OCI-LY3 (cell line): ENCODE data around the gene LRP5.

ENCODE experiments used
- EZH2phosphoT487 ChIP-seq: fragments of 200-600 bp; shearing (Covaris generic); IDR thresholded peaks from 2 replicates; pipeline ENCODE4 v1.6.1; 2018; ENCODE audit warnings: antibody characterized with exemption, mixed run types, low read depth
- TF ChIP-seq, protein P1 (sequence below): fragments of 200-600, 300-600 bp; sonication (generic); IDR thresholded peaks from 2 replicates; pipeline ENCODE4 v1.5.1; 2014; ENCODE audit warnings: antibody characterized with exemption, low read length, low read depth

DNA sequence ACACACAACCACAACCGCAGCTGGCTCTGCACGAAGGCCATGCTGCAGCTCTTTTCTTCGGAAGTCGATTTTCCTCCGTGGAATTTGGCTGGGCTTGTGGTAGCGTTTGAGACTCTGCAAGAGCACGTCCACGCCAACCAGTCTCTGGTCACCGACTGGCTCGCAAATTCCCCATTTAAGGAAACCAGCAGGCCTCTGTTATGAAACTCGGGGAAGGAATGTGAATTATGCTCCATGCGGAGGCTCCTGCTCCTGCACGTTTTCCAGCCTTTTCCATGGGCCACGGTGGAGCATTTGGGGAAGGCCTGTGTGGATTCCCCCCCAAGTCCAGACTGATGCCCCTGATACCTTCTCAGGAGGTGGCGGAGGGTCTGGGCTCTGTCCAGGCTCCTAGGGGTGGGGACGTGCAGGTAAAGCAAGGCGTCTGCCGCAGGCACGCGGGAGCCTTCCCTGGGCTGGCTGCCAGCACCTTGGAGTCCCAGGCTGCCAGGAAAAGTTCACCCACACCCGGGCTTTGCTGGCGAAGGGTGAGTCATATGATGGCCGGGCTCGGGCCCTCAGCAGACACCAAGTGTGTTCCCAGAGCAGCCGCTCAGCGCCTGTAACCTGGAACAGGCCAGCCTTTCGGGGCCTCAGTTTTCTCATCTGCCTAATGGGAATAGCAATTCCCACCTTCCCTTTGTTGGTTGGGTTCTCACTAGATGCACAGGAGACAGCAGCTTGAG is 41.9 kb downstream of the LRP5 start:
- TF ChIP-seq, protein P1, sequence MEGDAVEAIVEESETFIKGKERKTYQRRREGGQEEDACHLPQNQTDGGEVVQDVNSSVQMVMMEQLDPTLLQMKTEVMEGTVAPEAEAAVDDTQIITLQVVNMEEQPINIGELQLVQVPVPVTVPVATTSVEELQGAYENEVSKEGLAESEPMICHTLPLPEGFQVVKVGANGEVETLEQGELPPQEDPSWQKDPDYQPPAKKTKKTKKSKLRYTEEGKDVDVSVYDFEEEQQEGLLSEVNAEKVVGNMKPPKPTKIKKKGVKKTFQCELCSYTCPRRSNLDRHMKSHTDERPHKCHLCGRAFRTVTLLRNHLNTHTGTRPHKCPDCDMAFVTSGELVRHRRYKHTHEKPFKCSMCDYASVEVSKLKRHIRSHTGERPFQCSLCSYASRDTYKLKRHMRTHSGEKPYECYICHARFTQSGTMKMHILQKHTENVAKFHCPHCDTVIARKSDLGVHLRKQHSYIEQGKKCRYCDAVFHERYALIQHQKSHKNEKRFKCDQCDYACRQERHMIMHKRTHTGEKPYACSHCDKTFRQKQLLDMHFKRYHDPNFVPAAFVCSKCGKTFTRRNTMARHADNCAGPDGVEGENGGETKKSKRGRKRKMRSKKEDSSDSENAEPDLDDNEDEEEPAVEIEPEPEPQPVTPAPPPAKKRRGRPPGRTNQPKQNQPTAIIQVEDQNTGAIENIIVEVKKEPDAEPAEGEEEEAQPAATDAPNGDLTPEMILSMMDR = no peak
- no peak for TF ChIP-seq EZH2phosphoT487
